OCI-LY1 (cell line): ENCODE data around the gene PON2.

Experiments used
- H2AFZ ChIP-seq: fragments of 200-600 bp; sonication (generic), shearing (Covaris generic); 2 replicates; pipeline ENCODE4 v1.6.0; 2014; ENCODE audit warnings: antibody characterized with exemption, mild to moderate bottlenecking, low read length
- H3F3A ChIP-seq: fragments of 200-600 bp; sonication (generic), shearing (Covaris generic); 2 replicates; pipeline ENCODE4 v1.6.0; 2014; ENCODE audit warnings: mild to moderate bottlenecking, antibody characterized with exemption, low read length, moderate library complexity; ENCODE audit not compliant: insufficient read depth
- H3K27ac ChIP-seq: fragments of 200-600 bp; sonication (generic); 2 replicates; pipeline ENCODE4 v1.5.1; 2014; ENCODE audit warnings: low read length, mixed run types, mild to moderate bottlenecking, low read depth; ENCODE audit not compliant: poor library complexity, severe bottlenecking
- H3K27me3 ChIP-seq: fragments of 200-600 bp; sonication (generic); 2 replicates; pipeline ENCODE4 v1.6.0; 2014; ENCODE audit warnings: antibody characterized with exemption, mild to moderate bottlenecking, low read length, moderate library complexity; ENCODE audit not compliant: insufficient read depth
- H3K36me3 ChIP-seq: fragments of 200-600 bp; sonication (generic); 2 replicates; pipeline ENCODE4 v1.6.1; 2014; ENCODE audit warnings: mild to moderate bottlenecking, antibody characterized with exemption, low read length, moderate library complexity, mixed read lengths; ENCODE audit not compliant: insufficient read depth
- H3K4me1 ChIP-seq: fragments of 200-600 bp; sonication (generic); 2 replicates; pipeline ENCODE4 v1.5.1; 2014; ENCODE audit warnings: mild to moderate bottlenecking, low read length, moderate library complexity; ENCODE audit not compliant: insufficient read depth, severe bottlenecking
- H3K4me2 ChIP-seq: fragments of 200-600 bp; sonication (generic), shearing (Covaris generic); 2 replicates; pipeline ENCODE4 v1.6.1; 2014; ENCODE audit warnings: low read length
- H3K4me3 ChIP-seq: fragments of 200-600 bp; sonication (generic); 2 replicates; pipeline ENCODE4 v1.5.1; 2014; ENCODE audit warnings: low read length, low read depth, mild to moderate bottlenecking, mixed read lengths; ENCODE audit not compliant: poor library complexity, severe bottlenecking
- H3K79me2 ChIP-seq: fragments of 200-600 bp; shearing (Covaris generic); 2 replicates; pipeline ENCODE4 v1.6.1; 2016; ENCODE audit warnings: mixed run types, low read length, mixed read lengths; ENCODE audit not compliant: insufficient read depth
- H3K9ac ChIP-seq: fragments of 200-600 bp; sonication (generic), shearing (Covaris generic); 2 replicates; pipeline ENCODE4 v1.6.1; 2014; ENCODE audit warnings: mild to moderate bottlenecking, low read length, mixed read lengths
- H3K9me2 ChIP-seq: fragments of 200-600 bp; sonication (generic), shearing (Covaris generic); 2 replicates; pipeline ENCODE4 v1.6.1; 2014; ENCODE audit warnings: low read depth, mild to moderate bottlenecking, low read length, mixed read lengths
- H3K9me3 ChIP-seq: fragments of 200-600 bp; shearing (Covaris generic); 2 replicates; pipeline ENCODE4 v1.6.1; 2014; ENCODE audit warnings: low read length, mixed read lengths
- H4K20me1 ChIP-seq: fragments of 200-600 bp; sonication (generic), shearing (Covaris generic); 2 replicates; pipeline ENCODE4 v1.6.0; 2016; ENCODE audit warnings: mild to moderate bottlenecking, low read length; ENCODE audit not compliant: insufficient read depth
- CTCF ChIP-seq: fragments of 200-600 bp; sonication (generic), shearing (Covaris generic); IDR thresholded peaks from 2 replicates; pipeline ENCODE4 v1.5.1; 2017; ENCODE audit warnings: mild to moderate bottlenecking, antibody characterized with exemption, low read length, moderate library complexity, mixed read lengths
- EZH2 ChIP-seq: fragments of 200-600 bp; sonication (generic), shearing (Covaris generic); IDR thresholded peaks from 2 replicates; pipeline ENCODE4 v1.8.0; 2017; ENCODE audit warnings: borderline replicate concordance, mixed run types, mild to moderate bottlenecking, antibody characterized with exemption, low read length, moderate library complexity, mixed read lengths

Gene PON2

DNA sequence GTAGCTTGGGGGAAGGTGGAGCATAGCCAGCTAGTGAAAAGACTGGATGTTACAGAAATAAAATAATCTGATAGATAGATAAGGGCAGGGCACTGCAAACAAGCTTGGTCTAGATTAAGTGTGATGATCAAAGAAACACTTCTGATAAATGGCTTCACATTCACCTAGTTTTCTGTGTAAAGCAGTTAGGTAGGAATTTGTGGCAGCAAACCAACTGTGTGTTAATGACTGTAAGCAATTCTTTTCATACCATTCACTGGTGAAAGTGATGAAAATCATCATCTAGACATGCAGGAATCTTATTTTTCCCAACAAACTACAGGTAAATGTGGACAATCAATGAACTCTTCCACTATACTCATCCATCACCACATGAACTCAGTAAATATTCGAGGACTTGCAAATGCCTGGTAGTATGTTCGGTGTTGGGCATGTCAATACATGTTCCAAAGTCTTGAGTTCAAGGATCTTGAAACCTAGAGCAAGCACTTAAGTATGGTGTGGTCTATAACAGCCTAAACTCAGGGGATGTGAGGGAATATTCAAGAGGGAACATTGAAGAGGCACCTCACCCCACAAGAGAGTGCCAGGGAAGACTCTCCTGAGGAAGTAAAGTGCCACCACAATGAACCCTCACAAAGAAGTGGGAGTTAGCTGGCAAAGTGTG lies 59.1 kb downstream of the PON2 start:
- TF ChIP-seq CTCF (no peak), EZH2 (no peak)
- Histone ChIP-seq H4K20me1 (no peaks in the 10 kb centered on the region), H3K4me1 (peaks cover 9% of the 10 kb centered on the region), H2AFZ (no peak overlapping the region), H3K27ac (no peak overlapping the region), H3K36me3 (no peaks in the 10 kb centered on the region; the same call in 1 of the 2 replicates), H3K9ac (no peak overlapping the region), H3F3A (no peaks in the 10 kb centered on the region), H3K4me2 (no peak overlapping the region), H3K9me2 (no peaks in the 10 kb centered on the region), H3K4me3 (no peak overlapping the region), H3K27me3 (no peaks in the 10 kb centered on the region; the same call in 1 of the 2 replicates), H3K9me3 (no peaks in the 10 kb centered on the region), H3K79me2 (no peaks in the 10 kb centered on the region)

DNA sequence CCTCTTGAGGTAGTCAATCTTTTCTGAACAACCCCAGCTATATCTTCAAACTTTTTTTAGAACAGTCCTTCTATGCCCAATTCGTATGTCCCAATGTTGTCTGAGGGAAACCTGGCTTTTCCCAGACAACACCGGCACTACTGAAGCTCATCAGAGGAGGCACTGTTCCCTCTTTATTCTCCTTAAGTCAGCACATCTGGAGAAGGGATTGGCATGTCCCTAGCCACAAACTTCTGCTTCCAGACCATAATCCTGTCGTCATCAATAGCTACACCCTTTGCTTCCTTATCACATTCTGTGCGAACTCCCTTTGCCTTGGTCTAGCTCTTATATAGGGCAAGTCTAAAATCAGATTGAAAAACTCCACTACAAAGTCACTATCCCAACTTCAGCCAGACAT lies 61.5 kb downstream of the PON2 start:
- Histone ChIP-seq H3K9me3 (no peaks in the 10 kb centered on the region), H3F3A (no peaks in the 10 kb centered on the region), H3K9ac (no peak overlapping the region), H3K4me1 (peaks cover 9% of the 10 kb centered on the region), H2AFZ (no peak overlapping the region), H3K27ac (no peak overlapping the region), H3K27me3 (no peaks in the 10 kb centered on the region; the same call in 1 of the 2 replicates), H3K4me3 (no peak overlapping the region), H3K36me3 (no peaks in the 10 kb centered on the region; the same call in 1 of the 2 replicates), H3K9me2 (no peaks in the 10 kb centered on the region), H4K20me1 (no peaks in the 10 kb centered on the region), H3K79me2 (no peaks in the 10 kb centered on the region), H3K4me2 (no peak overlapping the region)
- no peak for TF ChIP-seq CTCF
- no peak for TF ChIP-seq EZH2

DNA sequence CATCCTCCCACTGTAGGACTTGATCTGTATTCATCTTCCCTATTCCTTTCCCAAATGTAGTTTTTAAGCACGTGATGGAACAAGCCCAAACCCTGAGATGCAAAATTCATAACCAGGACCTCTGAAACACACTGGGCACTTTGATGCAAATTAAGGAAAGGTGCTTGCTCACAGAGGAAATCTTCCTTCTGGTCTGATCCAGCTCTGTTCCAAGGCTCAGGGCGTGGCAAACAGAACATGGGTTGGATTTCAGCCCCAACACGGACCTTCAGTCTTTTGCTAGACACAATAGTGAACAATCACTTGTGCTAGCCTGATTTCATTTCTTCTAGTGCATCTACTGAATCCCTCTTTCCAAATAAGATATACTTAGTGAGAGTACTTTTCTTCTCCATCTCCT lies 66.6 kb downstream of the PON2 start:
- Histone ChIP-seq H3K4me2 (no peak overlapping the region), H3K27ac (no peak overlapping the region), H3K4me1 (no peaks in the 10 kb centered on the region), H3K9me3 (no peaks in the 10 kb centered on the region), H4K20me1 (no peaks in the 10 kb centered on the region), H3K36me3 (no peaks in the 10 kb centered on the region), H3K4me3 (no peak overlapping the region), H3F3A (no peaks in the 10 kb centered on the region), H3K27me3 (no peaks in the 10 kb centered on the region), H3K9me2 (no peaks in the 10 kb centered on the region), H2AFZ (no peak overlapping the region), H3K79me2 (no peaks in the 10 kb centered on the region), H3K9ac (no peak overlapping the region)
- TF ChIP-seq CTCF (no peak), EZH2 (no peak)
